HG02870 (cell line): ENCODE results near the gene C1QC.

Source experiments
- ATAC-seq: cut with Tn5 transposase; IDR thresholded peaks from one replicate; pipeline ENCODE4 v1.9.1; 2021; ENCODE audit warnings: mild to moderate bottlenecking, moderate library complexity; ENCODE audit not compliant: unreplicated experiment

The C1QC gene

GRCh38 chr1:22619252-22619651, 24.2 kb upstream of the C1QC start:
- ATAC-seq = no peak

GRCh38 chr1:22619798-22620197, 23.6 kb upstream of the C1QC start:
- ATAC-seq = no peak

GRCh38 chr1:22621761-22622160, 21.7 kb upstream of the C1QC start:
- ATAC-seq = no peak

- ATAC-seq = no peak
Measured at GRCh38 chr1:22625262-22625925, 18.0 kb upstream of the C1QC start.

GRCh38 chr1:22626237-22627157, 16.9 kb upstream of the C1QC start:
- no peak for ATAC-seq

GRCh38 chr1:22627331-22627730, 16.1 kb upstream of the C1QC start:
- ATAC-seq = no peak

GRCh38 chr1:22628698-22629444, 14.6 kb upstream of the C1QC start:
- ATAC-seq = no peak

- no peak for ATAC-seq
Measured at GRCh38 chr1:22629886-22630285, 13.5 kb upstream of the C1QC start.

GRCh38 chr1:22633697-22634463, 9.6 kb upstream of the C1QC start:
- ATAC-seq = no peak

- ATAC-seq = no peak
Measured at GRCh38 chr1:22635436-22635835, 8.0 kb upstream of the C1QC start.

GRCh38 chr1:22636353-22636752, 7.1 kb upstream of the C1QC start, which contains the start of gene C1QA:
Gene C1QA (plus strand): TSS chr1:22636628. CDS start chr1:22637617, 989 bp downstream.
- ATAC-seq = no peak

GRCh38 chr1:22636927-22637326, 6.5 kb upstream of the C1QC start:
- ATAC-seq = no peak

- ATAC-seq = no peak
Measured at GRCh38 chr1:22637907-22638445, 5.5 kb upstream of the C1QC start.

GRCh38 chr1:22638476-22639234, 4.8 kb upstream of the C1QC start:
- no peak for ATAC-seq

- ATAC-seq = no peak
Measured at GRCh38 chr1:22639286-22639685, 4.1 kb upstream of the C1QC start.

- ATAC-seq = no peak
Measured at GRCh38 chr1:22641247-22641646, 2.2 kb upstream of the C1QC start.

GRCh38 chr1:22641906-22642636, 1.4 kb upstream of the C1QC start:
- ATAC-seq = no peak

- no peak for ATAC-seq
Measured at GRCh38 chr1:22643928-22644327, 495 bp downstream of the C1QC start.

GRCh38 chr1:22645931-22646330, 2.5 kb downstream of the C1QC start:
- no peak for ATAC-seq
